CD4-positive, alpha-beta T cell treated with Interleukin-6 at 100 ng/mL for 8 hours (primary cell): ENCODE data around the gene CCDC92.

Experiments
- DNase-seq: peaks from one replicate; pipeline ENCODE4 v3.0.0-alpha.2; 2020; ENCODE audit warnings: mixed read lengths, low spot score

Gene CCDC92

DNA sequence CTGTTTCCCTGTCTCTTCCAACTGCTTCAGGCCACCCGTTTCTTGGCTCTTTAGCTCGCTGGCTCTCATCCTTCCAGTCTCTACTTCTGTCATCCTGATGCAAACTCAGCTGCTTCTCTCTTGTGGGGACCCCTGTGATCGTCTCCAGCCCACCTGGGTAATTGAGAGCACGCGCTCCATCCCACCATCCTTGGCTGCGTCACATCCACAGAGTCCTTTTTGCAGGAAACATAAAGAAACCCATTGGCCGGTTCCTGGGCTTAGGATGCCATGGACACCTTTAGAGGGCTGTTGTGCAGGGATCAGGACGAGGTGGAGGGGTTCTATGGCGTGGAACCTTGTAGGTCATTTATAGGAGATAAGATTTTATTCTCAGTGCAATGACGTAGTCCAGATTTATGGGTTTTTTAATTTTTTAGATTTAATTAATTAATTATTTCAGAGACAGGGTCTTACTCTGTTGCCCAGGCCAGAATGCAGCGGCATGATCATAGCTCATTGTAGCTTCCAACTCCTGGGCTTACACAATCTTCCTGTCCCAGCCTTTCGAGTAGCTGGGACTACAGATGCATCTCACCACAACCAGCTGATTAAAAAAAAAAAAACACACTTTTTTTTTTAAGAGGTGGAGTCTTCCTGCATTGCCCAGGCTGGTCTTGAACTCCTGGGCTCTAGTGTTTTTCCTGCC, 82.6 kb downstream of the CCDC92 start:
- no peak for DNase-seq

DNA sequence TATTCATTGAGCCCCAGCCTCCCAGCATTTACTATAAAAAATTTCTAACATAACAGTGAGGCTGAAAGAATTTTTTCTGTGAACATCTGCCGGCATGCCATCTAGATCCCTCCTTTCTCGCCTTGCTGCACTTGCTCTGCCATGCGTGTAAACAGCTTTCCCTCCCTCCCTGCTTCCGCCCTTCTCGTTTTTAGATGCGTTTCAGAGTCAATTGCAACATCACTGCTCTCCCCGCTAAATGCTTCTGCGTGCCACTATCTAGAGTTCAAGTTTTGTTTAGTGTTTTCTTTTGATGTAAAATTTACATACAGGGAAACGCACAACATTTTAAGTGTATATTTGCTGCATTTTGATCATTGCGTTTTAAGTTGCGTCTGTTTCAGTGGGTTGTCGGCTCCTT, 83.6 kb downstream of the CCDC92 start:
- no peak for DNase-seq

DNA sequence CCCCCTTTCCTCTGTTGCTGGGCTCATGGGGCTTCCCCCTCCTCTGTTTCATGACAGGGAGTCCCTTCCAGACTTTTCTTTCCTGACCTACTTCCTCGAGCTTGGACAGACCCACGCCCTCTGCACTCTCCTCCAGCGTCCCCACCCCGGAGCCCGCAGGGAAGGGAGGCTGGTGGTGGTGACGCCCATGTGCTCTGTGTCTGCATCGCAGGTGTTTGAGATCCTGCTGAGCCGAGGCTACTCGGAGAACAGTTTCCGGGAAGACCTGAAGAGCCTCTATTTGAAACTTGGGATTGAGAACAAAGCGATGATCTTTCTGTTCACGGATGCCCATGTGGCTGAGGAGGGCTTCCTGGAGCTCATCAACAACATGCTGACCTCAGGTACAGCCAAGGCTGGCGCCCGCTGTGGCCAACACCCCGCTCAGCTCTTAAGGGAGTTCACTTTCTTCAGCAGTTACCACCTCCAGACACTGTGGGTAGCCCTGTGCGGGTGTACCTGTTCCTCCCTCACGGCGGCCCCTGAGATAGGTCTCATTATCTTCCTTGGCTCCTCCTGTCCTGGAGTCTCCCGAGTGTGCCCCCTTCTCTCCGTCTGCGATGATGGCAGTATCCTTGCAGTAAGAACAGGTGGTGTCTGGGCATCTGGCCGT, 85.6 kb downstream of the CCDC92 start:
- no peak for DNase-seq

DNA sequence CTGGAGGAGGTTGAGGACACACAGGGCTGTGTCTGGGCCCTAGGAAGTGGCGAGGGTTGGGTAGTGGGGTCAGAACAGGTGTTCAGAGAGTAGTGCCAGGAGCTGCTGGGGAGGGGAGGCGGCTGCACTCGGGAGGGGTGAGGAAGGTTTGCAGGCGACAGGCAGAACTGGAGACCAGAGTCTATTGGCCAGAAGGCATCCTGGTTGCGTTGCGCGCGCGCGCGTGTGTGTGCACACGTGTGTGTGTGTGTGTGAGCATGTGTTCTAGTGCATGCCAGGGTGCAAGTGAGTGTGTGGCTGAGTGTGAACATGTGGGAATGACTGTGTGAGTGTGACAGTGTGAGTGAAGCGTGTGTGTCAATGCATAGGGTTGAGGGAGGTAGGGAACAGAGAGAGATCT, 86.4 kb downstream of the CCDC92 start:
- DNase-seq = no peak
